ENCODE measurements around the gene CMIP.
"Not testable (repeated sequence)": the region's sequence is repeated elsewhere in the genome, so short reads cannot be mapped to it uniquely, and the experiment has no call there.

CMIP gene

DNA sequence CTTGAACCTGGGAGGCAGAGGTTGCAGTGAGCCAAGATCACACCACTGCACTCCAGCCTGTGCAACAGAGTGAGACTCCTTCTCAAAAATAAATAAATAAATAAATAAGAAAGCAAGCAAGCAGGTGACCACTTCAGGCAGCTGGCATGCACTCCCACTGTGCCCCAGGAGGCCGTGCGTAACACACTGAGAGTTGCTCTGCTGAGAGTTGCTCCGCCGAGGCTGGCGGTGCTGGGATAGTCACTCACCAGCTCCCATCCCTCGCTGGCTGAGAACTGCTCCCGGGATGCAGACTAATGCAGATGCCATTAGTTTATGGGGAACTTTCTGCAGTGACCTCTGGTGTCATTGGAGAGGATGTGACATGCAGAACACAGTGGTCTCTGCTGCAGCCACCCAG is 228.8 kb downstream of the CMIP start:
- DNase-seq (ENCODE audit: low read depth in 4 of 4, low spot score in 1 of 4) = no peak

DNA sequence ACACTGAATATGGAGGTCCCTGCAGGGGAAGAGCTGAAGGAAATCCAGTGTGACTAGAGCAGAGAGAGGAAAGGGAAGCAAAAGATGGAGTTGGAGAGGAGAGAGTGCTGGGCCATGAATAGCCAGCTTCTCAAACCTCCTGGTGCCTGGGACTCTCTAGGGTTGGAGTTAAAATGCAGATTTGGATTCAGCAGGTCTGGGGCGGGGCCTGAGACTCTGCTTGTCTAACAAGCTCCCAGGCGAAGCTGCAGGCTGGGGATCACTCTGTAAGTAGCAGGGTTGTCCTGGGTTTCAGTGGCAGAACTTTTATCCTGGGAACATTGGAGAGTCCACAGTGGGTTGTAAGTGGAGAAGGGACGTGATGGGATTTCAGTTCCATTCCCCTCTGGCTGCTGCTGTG is 231.1 kb downstream of the CMIP start:
- no peak for DNase-seq (ENCODE audit: low read depth in 4 of 4, low spot score in 1 of 4)

DNA sequence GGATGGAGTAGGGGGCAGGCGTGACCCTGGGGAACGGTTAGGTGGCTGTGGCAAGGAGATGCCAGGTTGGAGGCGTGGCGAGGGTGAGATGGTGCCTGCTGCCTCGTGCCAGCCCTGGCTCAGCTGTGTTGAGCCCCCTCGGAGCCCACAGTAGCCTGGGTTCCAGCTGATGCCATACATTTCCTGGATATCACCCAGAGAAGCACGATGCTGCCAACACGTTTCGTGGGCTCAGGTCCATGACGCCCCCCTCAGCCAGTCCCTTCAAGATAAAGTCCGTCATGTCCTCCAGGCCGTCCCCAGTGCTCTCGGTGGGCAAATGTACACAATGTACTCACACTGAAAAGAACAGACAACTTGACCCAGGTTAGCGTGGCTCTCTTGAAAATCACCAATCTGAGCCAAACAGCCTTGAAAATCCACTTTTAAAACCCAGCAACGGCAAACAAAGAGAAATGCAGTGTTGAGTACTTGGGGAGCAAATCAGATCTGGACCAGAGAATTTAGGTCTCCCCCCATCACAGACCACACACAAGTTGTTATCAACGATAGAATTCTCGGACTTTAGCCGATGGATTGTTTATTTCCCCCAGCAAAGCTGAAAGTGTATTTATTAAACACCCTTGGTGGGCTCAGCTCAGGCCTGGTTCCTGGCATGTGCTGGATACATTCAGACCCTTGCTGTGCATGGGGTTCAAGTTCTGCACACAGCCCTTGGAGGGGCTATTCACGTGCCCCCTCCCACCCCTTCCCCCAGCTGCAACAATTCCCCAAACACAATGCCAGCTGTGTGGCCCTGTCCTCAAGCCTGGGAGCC is 231.7 kb downstream of the CMIP start:
- DNase-seq (ENCODE audit: low read depth in 4 of 4, low spot score in 1 of 4) = no peak

DNA sequence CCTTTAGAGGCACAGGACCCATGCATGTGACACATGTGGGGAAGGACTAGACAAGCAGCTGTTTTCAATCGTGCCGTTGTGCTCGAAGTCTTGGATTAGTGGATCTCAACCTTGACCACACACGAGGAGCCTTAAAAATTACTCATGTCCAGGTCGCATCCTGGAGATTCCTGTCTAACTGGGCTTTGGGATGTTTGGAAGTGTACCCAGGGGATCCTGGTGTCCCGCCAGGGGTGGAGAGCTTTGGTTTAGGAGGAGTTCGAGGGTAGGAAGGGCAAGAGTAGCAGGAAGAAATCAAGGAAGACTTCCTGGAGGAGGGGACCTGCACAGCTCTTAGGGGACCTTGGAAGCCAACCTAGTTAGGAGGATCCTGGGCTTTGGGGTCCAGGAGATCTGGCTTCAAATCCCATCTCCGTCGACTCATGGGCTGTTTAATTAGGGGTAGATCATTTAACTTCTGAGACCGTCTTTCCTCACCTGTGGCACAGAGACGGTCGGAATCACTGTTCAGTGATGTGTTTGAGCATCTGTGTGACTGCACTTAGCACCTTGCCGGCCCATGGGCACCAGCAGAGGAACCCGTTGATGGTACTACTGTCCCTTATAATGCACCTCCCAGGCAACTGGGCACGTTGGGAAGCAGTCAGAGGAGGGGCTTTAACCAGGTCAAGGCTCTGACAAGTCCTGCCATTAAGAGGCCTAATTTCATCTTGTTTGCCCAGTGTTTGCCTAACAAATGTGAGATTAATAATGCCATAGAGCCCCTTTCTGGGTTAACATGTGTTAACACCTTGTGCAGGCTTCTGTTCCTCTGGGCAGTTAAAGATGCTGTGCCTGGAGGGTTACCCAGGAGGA is 232.5 kb downstream of the CMIP start:
- DNase-seq (ENCODE audit: low read depth in 4 of 4, low spot score in 1 of 4) = no peak

DNA sequence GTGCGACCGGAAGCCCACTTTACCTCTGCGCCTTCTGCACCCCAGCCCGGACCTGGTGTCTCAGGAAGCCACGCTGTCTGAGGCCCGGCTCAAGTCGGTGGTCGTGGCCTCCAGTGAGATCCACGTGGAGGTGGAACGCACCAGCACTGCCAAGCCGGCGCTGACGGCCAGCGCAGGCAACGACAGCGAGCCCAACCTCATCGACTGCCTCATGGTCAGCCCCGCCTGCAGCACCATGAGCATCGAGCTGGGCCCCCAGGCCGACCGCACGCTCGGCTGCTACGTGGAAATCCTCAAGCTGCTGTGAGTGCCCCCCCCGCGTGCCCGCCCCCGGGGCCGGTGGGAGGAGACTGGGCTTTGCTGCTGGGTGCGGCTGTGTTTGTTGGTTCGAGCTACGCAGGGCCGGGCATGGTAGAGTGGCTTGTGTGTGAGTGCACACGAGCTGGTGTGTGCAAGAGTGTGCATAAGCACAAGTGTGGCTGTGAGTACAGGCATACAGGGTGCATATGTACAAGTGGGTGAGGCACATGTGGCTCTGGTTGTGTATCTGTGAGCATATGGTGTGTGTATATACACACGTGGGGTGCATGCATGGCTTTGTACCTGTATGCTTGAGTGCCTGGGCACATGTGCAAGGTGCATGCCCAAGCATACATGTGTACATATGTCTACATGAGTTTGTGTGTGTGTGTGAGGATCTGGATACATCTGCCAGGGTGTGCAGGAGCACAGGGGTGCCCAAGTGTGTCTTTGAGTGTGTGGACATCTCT is 233.9 kb downstream of the CMIP start:
- DNase-seq (ENCODE audit: low read depth in 4 of 4, low spot score in 1 of 4) = no peak

DNA sequence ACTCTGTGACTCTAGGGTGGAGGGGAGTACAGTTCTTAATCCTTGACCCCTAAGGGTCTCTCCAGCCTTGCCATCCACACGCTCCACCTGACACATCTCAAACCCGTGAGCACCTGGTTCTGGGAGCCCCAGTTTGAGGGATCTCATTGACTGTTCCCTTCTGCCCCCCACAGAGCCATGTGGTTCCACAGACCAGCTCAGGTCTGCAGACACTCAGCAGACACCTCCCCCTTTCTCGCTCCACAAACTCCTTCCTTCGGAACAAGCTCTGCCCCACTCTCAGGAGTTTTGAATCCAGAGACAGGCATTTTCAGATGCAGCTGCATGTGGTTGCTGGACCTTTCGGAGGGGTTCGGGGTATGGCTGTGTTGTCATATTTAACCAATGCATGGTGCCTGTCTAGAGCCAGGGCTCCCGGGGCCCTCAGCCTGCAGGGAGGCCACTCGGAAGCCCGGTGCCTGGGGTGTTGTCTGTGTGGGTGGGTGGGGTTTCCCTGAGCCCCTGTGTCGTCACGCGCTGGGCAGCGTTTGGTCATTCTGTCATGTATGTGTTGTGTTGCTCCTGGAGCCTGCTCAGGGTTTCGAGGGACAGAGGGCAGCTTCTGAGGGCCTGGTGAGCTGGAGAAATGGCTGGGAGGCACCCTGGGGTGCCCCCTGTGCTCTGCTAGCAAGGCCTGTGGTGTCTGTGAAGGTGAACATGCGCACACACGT is 235.3 kb downstream of the CMIP start:
- no peak for DNase-seq (ENCODE audit: low read depth in 4 of 4, low spot score in 1 of 4)

DNA sequence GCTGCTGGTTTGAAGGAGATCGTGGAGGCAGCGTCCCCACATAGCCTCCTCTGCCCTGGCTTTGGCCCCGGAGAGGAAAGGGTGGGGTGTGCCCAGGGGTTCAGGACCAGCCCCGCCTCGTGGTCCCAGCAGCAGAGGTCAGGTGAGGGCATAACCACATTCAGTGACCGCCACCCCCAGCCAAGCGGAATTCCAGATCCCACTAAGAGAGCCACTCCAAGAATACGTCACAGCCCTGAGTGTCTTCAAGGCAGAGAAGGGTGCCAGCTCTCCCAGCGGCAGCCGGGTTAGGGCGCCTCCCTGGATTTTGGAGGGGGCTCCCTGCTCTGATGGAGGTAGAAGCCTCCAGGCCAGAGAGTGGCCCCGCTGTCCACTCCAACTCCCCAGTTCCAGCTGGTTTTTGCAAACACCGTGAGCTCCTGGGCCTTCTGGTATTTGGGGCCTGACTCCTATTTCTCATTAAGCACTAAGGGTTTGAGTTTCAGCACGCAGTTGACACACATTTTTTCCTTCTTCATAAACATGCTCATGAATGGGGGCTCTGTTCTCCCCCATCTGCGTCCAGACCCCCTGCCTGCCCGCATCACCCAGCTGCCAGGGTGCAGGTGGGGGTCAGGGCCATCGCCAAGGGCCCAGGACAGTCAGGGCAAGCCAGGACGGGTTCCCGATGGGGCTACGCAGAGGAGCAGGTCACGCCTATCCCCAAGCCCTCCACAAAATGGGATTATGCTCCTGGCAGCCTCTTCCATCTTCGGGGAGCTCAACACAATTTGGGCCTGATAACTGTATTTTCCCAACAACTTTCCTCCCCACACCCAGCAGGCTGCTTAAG is 236.1 kb downstream of the CMIP start:
- no peak for DNase-seq (ENCODE audit: low read depth in 4 of 4, low spot score in 1 of 4)

DNA sequence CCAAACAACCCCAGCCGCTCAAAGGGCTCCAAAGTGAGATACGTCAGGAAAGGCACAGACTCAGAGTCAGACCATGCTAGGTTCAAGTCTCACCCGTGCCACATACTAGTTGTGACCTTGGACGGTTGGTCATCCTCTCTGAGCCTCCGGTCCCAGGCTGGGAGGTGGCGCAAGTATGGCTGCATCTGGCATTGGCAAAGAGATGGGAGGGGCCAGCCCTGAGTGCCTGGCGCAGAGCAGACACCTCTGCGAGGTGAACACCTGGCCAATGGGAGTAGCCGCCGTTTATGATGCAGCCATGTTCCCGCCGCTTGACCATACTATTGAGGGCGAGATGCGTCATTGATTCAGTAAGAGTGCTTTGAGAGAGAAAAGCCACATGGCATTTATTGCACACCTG is 236.7 kb downstream of the CMIP start:
- no peak for DNase-seq (ENCODE audit: low read depth in 4 of 4, low spot score in 1 of 4)

DNA sequence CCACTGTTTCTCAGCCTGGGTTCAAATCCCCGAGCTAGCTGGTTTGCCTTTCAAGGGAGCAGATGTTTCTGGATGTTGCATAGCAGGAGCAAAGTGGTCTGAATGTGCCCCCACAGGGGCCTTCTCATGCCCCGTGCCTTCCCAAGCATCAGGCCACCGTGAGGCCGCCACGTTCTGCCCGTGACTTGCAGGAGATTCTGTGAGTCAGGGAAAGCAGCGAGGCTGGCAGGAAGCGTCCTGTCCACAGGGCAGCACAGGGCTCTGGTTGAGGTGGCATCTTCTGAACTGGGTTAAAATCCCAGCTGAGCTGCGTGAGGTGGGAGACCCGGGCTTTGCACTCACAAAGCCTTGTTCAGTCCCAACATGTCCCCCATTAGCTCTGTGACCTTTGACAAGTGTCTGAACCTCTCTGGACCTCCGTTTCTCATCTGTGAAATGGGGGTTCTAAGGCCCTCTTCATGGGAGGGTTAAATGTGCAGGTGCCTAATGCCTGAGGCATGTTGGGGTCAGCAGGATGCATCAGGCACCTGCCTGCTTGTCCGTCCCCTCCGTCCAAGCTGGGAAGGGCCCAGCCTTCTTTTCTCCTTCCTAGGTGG is 239.7 kb downstream of the CMIP start:
- DNase-seq (ENCODE audit: low read depth in 4 of 4, low spot score in 1 of 4) = no peak

DNA sequence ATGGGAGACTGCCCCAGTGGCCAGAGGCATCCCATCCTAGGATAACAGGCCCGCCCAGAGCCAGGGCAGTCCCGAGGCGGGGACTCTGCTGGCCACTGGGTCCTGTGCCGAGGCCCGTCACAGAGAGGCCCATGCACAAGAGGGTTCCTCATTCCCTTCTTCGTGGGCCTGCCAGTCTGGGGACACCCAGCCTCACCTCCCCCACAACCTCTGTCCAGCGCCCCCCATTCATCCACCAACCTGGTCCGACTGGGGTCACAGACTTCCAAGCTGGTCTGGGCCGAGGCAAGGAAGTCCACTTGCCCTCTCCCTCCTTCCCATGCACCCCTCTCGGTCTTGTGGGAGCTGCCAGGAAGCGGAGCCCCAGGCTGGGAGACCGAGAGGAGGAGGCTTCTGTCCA is 240.3 kb downstream of the CMIP start:
- no peak for DNase-seq (ENCODE audit: low read depth in 4 of 4, low spot score in 1 of 4)

DNA sequence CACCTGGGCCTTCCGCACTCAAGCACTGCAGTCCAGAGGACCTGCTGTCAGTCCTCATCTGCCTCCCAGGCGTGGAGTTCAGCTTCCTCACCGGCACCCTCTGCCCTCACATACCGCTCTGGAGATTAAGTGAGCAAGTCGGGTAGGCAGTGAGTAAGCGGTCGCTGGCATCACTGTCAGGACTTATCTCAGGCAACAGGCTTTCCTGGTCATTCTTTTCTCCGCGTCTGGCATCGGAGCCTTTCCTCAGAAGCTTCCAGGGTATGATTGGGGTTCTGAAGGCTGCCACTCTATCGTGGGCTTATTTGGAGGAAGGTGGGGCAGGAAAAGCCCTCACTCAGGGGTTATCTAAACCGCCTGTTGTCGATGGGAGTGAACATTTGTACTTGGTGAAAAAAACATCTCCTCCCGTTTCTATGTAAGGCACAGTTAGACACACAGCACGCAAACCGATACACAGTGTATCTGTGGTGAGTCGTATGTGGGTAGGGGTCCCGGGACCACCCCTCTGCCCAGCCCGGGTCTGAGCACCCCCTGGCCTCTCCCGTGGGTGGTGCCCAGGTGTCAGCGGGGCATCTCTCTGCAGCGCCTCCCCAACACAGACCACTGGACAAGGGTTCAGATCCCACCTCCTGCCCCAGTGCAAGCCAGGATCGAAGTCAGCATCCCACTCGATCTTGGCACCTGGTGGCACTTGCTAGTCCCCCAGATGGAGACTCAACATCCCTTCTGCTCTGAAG is 242.0 kb downstream of the CMIP start:
- DNase-seq (ENCODE audit: low read depth in 4 of 4, low spot score in 1 of 4) = no peak

DNA sequence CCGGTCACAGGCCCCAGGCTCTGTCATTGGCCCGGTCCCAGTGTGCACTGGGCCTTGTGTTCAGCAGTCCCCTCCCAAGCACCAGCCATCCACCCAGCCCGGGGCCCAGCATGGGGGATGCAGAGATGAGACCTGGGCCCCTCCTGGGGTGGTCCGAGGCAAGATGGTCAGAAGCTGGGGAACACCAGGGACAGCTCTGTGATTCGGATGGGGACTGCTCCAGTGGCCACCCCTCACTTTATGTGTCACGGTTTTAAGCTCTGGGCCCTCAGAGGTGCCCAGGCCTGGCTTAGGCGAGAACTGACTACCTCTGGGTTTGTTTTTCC is 242.5 kb downstream of the CMIP start:
- DNase-seq (ENCODE audit: low read depth in 4 of 4, low spot score in 1 of 4) = no peak

DNA sequence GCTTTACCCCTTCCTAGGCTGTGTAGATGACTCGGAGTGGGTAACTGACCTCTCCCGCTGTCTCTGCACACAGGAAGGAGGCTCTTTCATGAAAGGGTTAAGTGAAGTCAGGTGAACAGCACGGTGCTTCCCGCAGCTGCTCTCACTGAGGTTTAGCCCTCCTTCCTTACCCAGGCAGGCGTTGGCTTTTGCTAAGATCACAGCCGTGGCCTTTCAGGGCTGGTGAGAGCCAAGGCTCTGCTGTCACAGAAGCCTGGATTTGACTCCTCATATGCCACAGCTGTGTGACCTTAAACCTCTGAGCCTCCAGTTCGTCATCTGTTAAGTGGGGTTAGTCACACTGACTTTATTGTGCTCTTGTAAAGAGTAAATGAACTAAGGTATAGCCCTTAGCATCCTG is 243.6 kb downstream of the CMIP start:
- DNase-seq (ENCODE audit: low read depth in 4 of 4, low spot score in 1 of 4) = no peak

DNA sequence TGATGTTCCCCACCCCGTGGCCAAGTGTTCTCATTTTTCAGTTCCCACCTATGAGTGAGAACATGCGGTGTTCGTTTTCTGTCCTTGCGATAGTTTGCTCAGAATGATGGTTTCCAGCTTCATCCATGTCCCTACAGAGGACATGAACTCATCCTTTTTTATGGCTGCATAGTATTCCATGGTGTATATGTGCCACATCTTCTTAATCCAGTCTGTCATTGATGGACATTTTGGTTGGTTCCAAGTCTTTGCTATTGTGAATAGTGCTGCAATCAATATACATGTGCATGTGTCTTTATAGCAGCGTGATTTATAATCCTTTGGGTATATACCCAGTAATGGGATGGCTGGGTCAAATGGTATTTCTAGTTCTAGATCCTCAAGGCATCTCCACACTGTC is 244.2 kb downstream of the CMIP start:
- DNase-seq (ENCODE audit: low read depth in 4 of 4, low spot score in 1 of 4) = not testable (repeated sequence)

DNA sequence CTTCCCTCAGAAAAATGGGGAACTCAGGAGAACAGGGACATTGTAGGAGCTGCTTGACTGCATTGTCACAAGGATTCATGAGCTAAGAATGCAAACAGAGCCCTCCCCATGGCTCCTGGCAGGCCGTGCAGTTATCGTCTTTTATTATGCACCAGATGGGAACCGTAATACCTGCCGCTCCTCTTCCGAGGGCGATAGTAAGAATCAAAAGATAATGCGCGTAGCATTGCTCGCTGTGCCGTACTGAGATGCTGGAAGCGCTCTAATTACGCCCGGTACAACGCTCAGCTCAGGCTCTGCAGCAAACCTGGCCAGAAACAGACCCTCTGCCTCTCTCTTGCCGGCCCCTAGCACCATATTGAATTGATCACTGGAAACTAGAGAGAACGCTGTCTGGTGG is 247.4 kb downstream of the CMIP start:
- DNase-seq (ENCODE audit: low read depth in 4 of 4, low spot score in 1 of 4) = no peak

DNA sequence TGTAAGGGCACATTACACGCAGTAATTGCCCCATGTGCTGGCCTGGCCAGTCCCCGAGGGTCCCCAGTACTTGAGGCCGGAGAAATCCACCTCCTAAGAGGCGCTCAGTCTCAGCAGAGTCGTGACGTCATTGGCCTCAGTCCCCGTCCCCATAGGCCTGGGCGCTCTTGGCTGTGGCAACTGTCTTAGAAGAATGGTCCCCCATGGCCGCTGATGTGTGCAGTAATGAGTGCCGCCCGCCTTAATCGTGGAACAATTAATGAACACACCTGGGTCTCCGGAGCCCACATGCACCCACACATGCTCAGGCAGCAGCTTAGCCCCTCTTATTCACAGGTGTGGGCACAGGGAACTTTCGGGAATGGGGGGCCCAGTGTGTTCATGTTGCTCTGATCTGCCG is 248.0 kb downstream of the CMIP start:
- DNase-seq (ENCODE audit: low read depth in 4 of 4, low spot score in 1 of 4) = no peak

DNA sequence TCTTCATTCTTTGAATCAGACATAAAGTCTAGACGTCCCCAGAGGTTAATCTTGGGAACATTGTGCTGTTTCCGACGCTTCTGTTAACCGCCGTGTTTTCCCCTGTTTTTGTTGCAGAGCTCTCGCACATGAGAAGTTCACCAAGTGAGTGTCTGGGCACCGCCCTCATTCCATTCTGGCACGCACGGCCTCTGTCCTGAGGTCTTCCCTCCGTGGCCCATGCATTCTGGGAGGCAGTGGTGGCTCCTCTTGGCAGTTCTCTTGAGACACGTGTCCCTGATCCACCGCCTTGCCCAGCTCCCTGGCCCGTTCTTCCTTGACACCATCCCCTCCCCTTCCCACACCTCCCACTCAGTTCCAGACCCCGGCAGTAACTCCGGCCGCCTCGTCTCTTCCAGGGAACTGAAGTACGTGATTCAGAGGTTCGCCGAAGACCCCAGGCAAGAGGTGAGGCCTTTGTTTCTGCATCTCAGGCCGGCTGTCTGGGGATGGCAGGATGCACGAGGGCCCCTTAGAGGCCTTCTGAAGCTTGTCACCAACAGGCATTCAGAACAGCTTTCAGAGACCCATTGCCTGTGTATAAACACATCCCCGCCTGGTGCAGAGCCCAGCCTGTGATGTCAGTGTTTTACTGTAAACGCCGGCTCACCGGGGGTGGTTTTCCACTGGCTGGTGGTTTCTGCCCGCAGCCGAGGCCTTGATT is 248.6 kb downstream of the CMIP start:
- DNase-seq (ENCODE audit: low read depth in 4 of 4, low spot score in 1 of 4) = no peak

DNA sequence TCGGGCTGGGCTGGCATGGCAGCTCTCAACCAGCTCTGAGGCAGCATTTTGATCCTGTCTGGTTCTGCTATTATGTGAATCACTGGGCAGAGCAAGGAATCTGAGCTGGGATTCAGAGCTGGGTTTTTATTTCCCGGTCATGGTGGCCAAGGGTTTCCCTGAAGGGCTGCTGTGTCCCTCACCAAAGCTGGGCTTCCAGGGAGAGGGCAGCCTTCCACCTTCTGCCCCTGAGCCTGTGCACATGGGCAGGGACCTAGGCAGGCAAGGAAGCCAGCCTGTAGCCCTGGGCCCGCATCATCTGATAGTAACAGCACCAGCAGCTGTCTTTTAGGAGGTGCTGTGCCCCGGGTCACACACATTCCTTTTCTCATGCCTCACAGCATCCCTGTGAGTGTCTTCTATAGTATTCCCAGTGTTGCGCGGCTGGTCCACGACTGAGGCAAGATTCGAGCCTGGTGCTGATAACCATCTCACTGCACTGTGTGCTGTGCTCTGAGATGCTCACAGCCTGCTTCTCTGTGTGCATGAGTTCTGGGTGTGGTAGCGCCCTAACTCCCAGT is 249.2 kb downstream of the CMIP start:
- DNase-seq (ENCODE audit: low read depth in 4 of 4, low spot score in 1 of 4) = no peak
